GM13977 (cell line): ENCODE results near the gene TNFSF8.

Source experiments
- DNase-seq: peaks from one replicate; pipeline ENCODE4 v3.0.0; 2012; ENCODE audit warnings: low spot score
- in situ Hi-C: fragments of 300-500 bp; cut with MboI; formaldehyde crosslinking; loops from one replicate; pipeline ENCODE4 v1.12.0; 2022; ENCODE audit warnings: low sequenced_read_pairs, low pct_unique_long_range_greater_than_20kb, mixed read lengths, inconsistent platforms; ENCODE audit not compliant: unreplicated experiment
- TF ChIP-seq, protein P1 (sequence below): IDR thresholded peaks from 2 replicates; pipeline ENCODE4 v1.5.1; 2012; ENCODE audit warnings: mild to moderate bottlenecking, control low read depth; ENCODE audit not compliant: insufficient read depth; ENCODE audit errors: extremely low read depth, missing control alignments

Gene TNFSF8

GRCh38 chr9:114878879-114879564, 51.4 kb downstream of the TNFSF8 start:
- TF ChIP-seq, protein P1, sequence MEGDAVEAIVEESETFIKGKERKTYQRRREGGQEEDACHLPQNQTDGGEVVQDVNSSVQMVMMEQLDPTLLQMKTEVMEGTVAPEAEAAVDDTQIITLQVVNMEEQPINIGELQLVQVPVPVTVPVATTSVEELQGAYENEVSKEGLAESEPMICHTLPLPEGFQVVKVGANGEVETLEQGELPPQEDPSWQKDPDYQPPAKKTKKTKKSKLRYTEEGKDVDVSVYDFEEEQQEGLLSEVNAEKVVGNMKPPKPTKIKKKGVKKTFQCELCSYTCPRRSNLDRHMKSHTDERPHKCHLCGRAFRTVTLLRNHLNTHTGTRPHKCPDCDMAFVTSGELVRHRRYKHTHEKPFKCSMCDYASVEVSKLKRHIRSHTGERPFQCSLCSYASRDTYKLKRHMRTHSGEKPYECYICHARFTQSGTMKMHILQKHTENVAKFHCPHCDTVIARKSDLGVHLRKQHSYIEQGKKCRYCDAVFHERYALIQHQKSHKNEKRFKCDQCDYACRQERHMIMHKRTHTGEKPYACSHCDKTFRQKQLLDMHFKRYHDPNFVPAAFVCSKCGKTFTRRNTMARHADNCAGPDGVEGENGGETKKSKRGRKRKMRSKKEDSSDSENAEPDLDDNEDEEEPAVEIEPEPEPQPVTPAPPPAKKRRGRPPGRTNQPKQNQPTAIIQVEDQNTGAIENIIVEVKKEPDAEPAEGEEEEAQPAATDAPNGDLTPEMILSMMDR, result no peak
- in situ Hi-C loops, result no loop called here
- DNase-seq, result no peak

DNA sequence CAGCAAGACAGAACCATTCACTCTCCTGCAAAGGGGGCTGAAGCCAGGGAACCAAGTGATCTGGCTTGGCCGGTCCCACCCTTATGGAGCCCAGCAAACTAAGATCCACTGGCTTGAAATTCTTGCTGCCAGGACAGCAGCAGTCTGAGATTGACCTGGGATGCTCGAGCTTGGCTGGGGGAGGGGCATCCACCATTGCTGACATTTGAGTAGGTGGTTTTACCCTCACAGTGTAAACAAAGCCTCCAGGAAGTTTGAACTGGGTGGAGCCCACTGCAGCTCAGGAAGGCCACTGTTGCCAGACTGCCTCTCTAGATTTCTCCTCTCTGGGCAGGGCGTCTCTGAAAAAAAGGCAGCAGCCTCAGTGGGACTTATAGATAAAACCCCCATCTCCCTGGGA, 60.5 kb downstream of the TNFSF8 start:
- DNase-seq, result no peak
- in situ Hi-C loops, result no loop called here
- TF ChIP-seq, protein P1, result no peak

GRCh38 chr9:114869378-114869777, 61.0 kb downstream of the TNFSF8 start:
- TF ChIP-seq, protein P1, result no peak
- in situ Hi-C loops, result no loop called here
- DNase-seq, result no peak

DNA sequence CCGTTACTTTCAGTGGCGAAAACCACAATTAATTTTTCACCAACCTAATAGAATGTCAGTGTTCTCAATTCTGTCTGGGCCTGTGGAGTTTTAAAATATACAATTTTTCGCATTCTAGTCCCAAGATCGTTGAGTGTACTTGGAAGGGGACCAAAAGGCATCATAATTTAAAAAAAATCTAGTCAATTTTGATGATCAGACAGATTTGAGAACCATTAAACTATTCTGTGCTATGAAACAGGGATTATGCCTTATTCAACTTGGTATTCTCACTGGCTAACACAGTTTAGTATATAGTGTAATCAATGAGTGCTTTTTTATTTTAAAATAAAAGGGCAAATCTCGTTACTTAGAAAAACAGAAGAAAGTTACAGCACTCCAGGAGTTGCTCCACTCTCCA, 63.1 kb downstream of the TNFSF8 start:
- no peak for DNase-seq
- in situ Hi-C loops, result no loop called here
- TF ChIP-seq, protein P1, result no peak

DNA sequence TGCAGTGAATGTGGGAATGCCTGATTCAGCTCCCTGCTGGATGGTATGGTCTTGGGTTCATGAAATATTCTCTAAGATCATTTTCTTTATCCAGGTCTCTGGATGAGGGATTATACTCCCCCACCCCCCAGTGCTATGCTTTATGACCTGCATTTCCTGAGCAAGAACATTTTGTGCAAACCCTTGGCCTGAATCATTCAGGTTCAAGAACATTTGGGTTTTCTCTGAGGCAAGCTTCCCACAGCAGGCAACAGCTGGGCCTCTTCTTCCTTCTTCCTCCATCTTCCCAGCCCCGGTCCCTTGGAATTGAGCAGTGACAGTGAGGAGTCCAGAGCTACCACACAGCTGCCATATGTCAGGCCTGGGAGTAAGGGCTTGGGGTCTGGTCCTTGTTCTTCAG, 65.9 kb downstream of the TNFSF8 start:
- TF ChIP-seq, protein P1, result no peak
- in situ Hi-C loops, result no loop called here
- no peak for DNase-seq

DNA sequence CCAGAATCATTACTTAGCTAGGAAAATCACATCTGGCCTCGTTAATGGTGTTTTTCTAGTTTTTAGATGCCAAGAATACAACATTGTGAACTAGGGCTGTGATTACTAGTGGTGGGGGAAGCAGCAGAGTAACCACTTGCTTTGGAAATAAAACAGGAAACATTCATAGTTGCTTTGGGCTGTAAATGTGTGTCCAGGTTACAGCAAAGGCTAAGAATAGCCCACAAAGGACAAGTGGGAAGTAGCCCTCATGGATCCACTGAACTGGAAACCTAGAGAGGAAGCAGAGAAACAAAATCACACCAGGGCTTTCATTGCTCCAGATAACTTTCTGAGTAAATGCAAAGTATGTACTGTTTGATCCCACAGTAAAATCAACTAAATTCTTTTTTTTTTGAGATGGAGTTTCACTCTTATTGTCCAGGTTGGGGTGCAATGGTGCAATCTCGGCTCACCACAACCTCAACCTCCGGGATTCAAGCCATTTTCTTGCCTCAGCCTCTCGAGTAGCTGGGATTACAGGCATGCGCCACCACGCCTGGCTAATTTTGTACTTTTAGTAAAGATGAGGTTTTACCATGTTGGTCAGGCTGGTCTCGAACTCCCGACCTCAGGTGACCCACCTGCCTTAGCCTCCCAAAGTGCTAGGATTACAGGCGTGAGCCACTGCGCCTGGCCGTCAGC, 68.3 kb downstream of the TNFSF8 start:
- TF ChIP-seq, protein P1, result no peak
- in situ Hi-C loops, result no loop called here
- no peak for DNase-seq

- no peak for DNase-seq
- in situ Hi-C loops, result no loop called here
- TF ChIP-seq, protein P1, result no peak
These were observed 69.1 kb downstream of the TNFSF8 start for GRCh38 chr9:114861273-114861672.
